Measurements from ENCODE around the gene ACTL8. TPM values are rescaled to one million over a fixed set of nuclear protein-coding genes. Genes with fewer than 3 reads are reported as not detected.

Gene ACTL8
- total and polyA plus RNA-seq, 12 donors: not detected

DNA sequence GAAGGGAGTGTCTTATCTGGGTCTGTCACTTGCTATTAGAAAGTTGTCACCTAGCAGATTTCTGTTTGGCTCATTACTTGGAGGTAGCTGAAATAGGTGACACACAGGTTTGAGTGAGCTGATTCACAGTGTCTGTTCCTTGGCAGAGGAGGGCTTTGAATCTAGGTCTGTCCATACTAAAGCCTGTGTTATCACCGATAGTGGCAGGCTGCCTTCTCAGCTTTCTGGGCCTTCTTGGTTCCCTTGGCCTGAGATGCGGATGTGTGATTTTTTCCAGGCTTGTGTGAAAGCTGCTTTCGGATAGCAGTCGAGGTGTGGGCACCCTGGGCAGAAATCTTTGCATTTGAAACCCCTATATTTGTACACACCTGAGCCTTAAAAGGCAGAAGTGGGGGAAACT is 73.9 kb downstream of the ACTL8 start:
- Histone ChIP-seq H3K27me3 (peaks cover 9% of the 10 kb centered on the region), H3K36me3 (replicated peaks in 1 of 2) (no peaks in the 10 kb centered on the region), H3K4me1 (replicated peaks in 1 of 2) (no peaks in the 10 kb centered on the region), H3K4me3 (no peak overlapping the region), H3K27ac (no peak overlapping the region), H3K9me3 (replicated peaks in 1 of 3) (no peaks in the 10 kb centered on the region)
- TF ChIP-seq CTCF (IDR thresholded peaks at IDR 0.05): no peak
- no peak for TF ChIP-seq POLR2A (IDR thresholded peaks at IDR 0.05)
- no peak for DNase-seq
- WGBS, 4 donors: 31 to 55% (median 42%) methylated on average over 4 of the region's 4 CpGs
- intact Hi-C loops (cut with DNase I): loop anchor here (10.0 kb wide), 1 partner anchor 164 kb away; no protein-coding TSS in a partner anchor

DNA sequence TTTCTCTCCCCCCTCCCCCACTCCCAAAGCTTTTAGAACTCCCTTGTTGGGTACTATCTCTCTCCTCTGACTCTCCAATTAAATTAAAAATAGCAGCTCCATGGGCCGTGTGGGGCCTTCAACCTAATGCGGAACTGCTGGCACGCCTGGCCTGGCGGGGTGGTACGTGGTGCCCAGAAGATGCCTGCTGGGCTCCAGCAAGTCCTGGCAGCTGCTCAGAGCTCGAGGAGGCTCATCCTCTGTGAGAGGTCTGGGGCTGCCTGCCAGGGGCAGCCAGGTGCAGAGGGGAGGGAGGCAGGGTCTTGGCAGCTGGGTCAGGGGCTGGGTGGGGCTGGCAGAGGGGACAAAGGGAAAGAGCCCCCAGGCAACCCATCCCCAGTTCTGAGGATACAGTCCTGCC is 74.4 kb downstream of the ACTL8 start:
- DNase-seq: no peak
- Histone ChIP-seq H3K27me3 (peaks cover 9% of the 10 kb centered on the region), H3K4me1 (replicated peaks in 1 of 2) (no peaks in the 10 kb centered on the region), H3K36me3 (replicated peaks in 1 of 2) (no peaks in the 10 kb centered on the region), H3K27ac (no peak overlapping the region), H3K4me3 (no peak overlapping the region), H3K9me3 (replicated peaks in 1 of 3) (no peaks in the 10 kb centered on the region)
- WGBS, 4 donors: 63 to 72% (median 69%) methylated on average over 6 of the region's 6 CpGs
- TF ChIP-seq POLR2A (IDR thresholded peaks at IDR 0.05) (no peak), CTCF (IDR thresholded peaks at IDR 0.05) (no peak)
- intact Hi-C loops (cut with DNase I): loop anchor here (10.0 kb wide), 1 partner anchor 165 kb away; no protein-coding TSS in a partner anchor

GRCh38 chr1:17831597-17831996 is 76.5 kb downstream of the ACTL8 start:
- H3K27me3 ChIP-seq: peaks cover 9% of the 10 kb centered on the region
- H3K4me1 ChIP-seq (replicated peaks in 1 of 2): no peaks in the 10 kb centered on the region
- H3K36me3 ChIP-seq (replicated peaks in 1 of 2): no peaks in the 10 kb centered on the region
- TF ChIP-seq CTCF (IDR thresholded peaks at IDR 0.05) (no peak), POLR2A (IDR thresholded peaks at IDR 0.05) (no peak)
- intact Hi-C loops (cut with DNase I): no loop called here
- no peak overlapping the region for H3K27ac ChIP-seq
- DNase-seq: peak in 5 of 7 donors; percentile 24 to 39 (median 32)
- no peak overlapping the region for H3K4me3 ChIP-seq
- no peaks in the 10 kb centered on the region for H3K9me3 ChIP-seq (replicated peaks in 1 of 3)
- 38 to 51% (median 45%) methylated on average over 7 of the region's 7 CpGs for WGBS, 4 donors

GRCh38 chr1:17833661-17834501 is 78.7 kb downstream of the ACTL8 start:
- Histone ChIP-seq H3K36me3 (replicated peaks in 1 of 2) (no peaks in the 10 kb centered on the region), H3K27ac (no peak overlapping the region), H3K4me1 (replicated peaks in 1 of 2) (no peaks in the 10 kb centered on the region), H3K4me3 (no peak overlapping the region), H3K27me3 (no peaks in the 10 kb centered on the region), H3K9me3 (replicated peaks in 1 of 3) (no peaks in the 10 kb centered on the region)
- intact Hi-C loops (cut with DNase I): no loop called here
- WGBS, 4 donors: 84 to 89% (median 86%) methylated on average over 15 of the region's 15 CpGs
- TF ChIP-seq POLR2A (IDR thresholded peaks at IDR 0.05): no peak
- DNase-seq: no peak
